ENCODE data around the gene SYTL1. TPM values are rescaled to one million over a fixed set of nuclear protein-coding genes. Genes with fewer than 3 reads are reported as not detected.

Gene SYTL1
- total RNA-seq, 1 experiment from 2014 or later = 75.9 TPM

DNA sequence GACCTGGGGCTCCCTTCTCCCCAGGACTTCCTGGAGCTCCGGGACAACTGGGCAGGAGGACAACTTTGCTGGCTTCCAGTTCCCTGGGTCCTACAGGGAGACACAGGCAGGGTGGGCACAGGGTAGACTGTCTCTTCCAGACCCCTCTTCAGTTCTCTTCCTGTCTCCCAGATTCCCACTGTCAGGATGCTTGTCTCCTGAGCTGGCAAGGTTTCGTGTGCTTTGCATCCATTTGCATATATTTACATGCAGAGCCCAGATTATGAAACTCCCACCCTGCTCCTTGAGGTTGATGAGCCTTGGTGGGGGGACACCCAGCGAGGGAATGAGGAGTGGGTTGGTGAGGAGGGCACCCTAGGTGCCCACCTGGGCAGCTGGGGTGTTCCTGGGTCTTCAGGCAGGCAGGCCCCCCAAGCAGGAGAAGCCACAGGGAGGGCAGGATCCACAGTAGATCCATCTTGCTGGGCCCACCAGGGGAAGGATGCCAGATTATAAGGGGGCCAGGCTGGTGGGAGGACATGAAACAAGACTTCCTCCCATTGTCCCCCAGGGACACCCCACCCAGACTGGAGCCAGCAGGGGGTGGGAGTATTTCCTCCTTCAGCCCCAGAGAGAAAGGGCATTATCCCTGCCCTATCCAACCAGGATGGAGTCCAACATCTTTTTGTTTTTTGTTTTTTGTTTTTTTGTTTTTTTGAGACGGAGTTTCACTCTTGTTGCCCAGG is 32.7 kb downstream of the SYTL1 start, which contains the start of gene FCN3 (continued):
- TF ChIP-seq REST (IDR thresholded peaks at IDR 0.05; ENCODE audit: low read depth) = no peak
- TF ChIP-seq JUND (IDR thresholded peaks at IDR 0.05) = no peak
- TF ChIP-seq CEBPB (IDR thresholded peaks at IDR 0.05; ENCODE audit: low read depth) = no peak
- no peak for TF ChIP-seq ELF1 (IDR thresholded peaks at IDR 0.05; ENCODE audit: borderline replicate concordance, low read depth)
- no peak for TF ChIP-seq FOSL1 (IDR thresholded peaks at IDR 0.05; ENCODE audit: low read depth)
- no peak for TF ChIP-seq EGR1 (IDR thresholded peaks at IDR 0.05; ENCODE audit: low read depth)
- no peak for TF ChIP-seq ZFX (IDR thresholded peaks at IDR 0.05)

DNA sequence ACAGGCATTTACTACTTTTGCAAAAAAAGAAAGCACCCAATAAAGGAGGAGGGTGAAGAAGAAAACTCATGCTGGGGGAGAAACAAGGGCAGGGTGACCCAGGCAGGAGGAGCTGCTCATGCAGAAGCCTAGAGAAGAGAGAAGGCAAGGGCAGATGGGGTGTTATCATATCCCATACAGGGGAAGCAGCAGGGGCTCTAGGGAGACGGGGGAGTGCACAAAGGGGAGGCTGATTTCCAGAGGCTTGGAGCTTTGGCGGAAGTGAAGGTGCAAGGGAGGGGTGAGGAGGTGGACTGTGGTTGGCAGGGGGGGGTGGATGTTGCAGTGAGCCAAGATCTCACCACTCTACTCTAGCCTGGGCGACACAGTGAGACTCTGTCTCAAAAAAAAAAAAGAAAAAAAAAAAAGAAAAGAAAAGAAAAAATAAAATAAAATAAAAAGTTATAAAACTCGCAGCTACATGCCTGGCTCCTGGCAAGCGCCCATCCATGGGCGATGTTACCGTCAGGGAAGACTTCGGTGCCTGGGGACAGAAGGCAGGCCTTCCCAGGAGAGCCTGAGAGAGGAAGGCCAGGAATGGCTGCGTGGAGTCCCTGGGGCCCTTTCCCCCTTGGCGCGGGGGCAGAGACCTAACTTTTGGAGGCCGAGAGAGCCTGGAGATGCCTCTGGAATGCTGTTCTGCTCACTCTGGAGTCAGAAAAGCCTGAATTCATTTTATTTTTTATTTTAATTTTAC is 36.1 kb downstream of the SYTL1 start:
- ATAC-seq (no peak), DNase-seq (ENCODE audit: low read depth, low spot score) (no peak)
- Histone ChIP-seq H4K20me1 (ENCODE audit: insufficient read depth) (no peaks in the 10 kb centered on the region), H3K79me2 (ENCODE audit: insufficient read depth, low read length) (no peaks in the 10 kb centered on the region), H3K27me3 (ENCODE audit: insufficient read depth, low read length) (no peaks in the 10 kb centered on the region), H3K4me3 (replicated peaks in 1 of 2; ENCODE audit: low read depth in 1 of 2, low read length in 2 of 2) (no peak overlapping the region), H2AFZ (ENCODE audit: low read depth, low read length, poor library complexity, severe bottlenecking) (no peak overlapping the region), H3K36me3 (ENCODE audit: control insufficient read depth in 1 of 2, insufficient read depth in 2 of 2, low read length in 2 of 2) (no peaks in the 10 kb centered on the region), H3K9me3 (ENCODE audit: control insufficient read depth in 1 of 2, insufficient read depth in 1 of 2, low read depth in 1 of 2, low read length in 2 of 2) (no peaks in the 10 kb centered on the region), H3K4me1 (ENCODE audit: control insufficient read depth in 1 of 2, insufficient read depth in 2 of 2, low read length in 2 of 2) (peaks cover 11 to 43% of the 10 kb centered on the region in 2 experiments), H3K9me2 (ENCODE audit: insufficient read depth) (no peaks in the 10 kb centered on the region), H3K4me2 (ENCODE audit: low read length) (no peak overlapping the region), H3K27ac (ENCODE audit: low read depth, low read length) (no peak overlapping the region), H3K9ac (ENCODE audit: low read length) (no peak overlapping the region)
- CTCF ChIA-PET = interaction anchor here (1.5 kb wide), 1 partner anchor 9 kb away, joined by 4 read pairs; no protein-coding TSS in a partner anchor
- no peak for TF ChIP-seq POLR2A (IDR thresholded peaks at IDR 0.05; ENCODE audit: borderline replicate concordance, extremely low read depth, insufficient read depth, insufficient read length)
- no peak for TF ChIP-seq SRF (IDR thresholded peaks at IDR 0.05; ENCODE audit: low read depth)
- no peak for TF ChIP-seq CTCF (IDR thresholded peaks at IDR 0.05 in 2 of 3, conservative IDR thresholded peaks at IDR 0.05 in 1 of 3; ENCODE audit: borderline replicate concordance in 1 of 3, insufficient read depth in 1 of 3, low read depth in 2 of 3, low read length in 2 of 3)
- TF ChIP-seq, protein P1, sequence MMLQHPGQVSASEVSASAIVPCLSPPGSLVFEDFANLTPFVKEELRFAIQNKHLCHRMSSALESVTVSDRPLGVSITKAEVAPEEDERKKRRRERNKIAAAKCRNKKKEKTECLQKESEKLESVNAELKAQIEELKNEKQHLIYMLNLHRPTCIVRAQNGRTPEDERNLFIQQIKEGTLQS (IDR thresholded peaks at IDR 0.05) = no peak
- no peak for TF ChIP-seq POLR2AphosphoS5 (IDR thresholded peaks at IDR 0.05; ENCODE audit: low read depth, low read length)
- TF ChIP-seq ZFX (IDR thresholded peaks at IDR 0.05) = no peak
- POLR2A ChIA-PET = interaction anchor here (0.5 to 1.3 kb wide), 3 partner anchors 12 to 15 kb away, joined by 4 to 7 read pairs (median 4); partner anchors contain the start of gene MAP3K6
- intact Hi-C loops (cut with micrococcal nuclease) = no loop called here
- RAD21 ChIA-PET (ENCODE audit: low non-redundant PET in 1 of 2, low total read pairs in 2 of 2, uncharacterized antibody in 2 of 2, unreplicated experiment in 2 of 2) = no interaction called here
- BruUV-seq (replicated peaks) = no TSS peak
